Caki2 (cell line): ENCODE results near the gene CNIH3. TPM values are rescaled to one million over a fixed set of nuclear protein-coding genes. Genes with fewer than 3 reads are reported as not detected.

Experiments
- DNase-seq: peaks from one replicate; pipeline ENCODE4 v3.0.0-alpha.2; 2015; ENCODE audit warnings: low read depth
- in situ Hi-C: cut with HindIII; loops from 2 replicates; pipeline ENCODE4 v1.10.0; 2016; ENCODE audit warnings: low sequenced_read_pairs, low pct_unique_long_range_greater_than_20kb, mixed read lengths
- total RNA-seq: library from RNA; depleted of rRNA; stranded (reverse); fragments of >200 nt; shearing (Covaris generic); gene quantifications from 2 replicates; pipeline ENCODE4 v1.2.3, GENCODE V29; 2014; ENCODE audit warnings: low replicate concordance

CNIH3 gene
- total RNA-seq, 1 experiment from 2014 or later: 0.95 TPM

DNA sequence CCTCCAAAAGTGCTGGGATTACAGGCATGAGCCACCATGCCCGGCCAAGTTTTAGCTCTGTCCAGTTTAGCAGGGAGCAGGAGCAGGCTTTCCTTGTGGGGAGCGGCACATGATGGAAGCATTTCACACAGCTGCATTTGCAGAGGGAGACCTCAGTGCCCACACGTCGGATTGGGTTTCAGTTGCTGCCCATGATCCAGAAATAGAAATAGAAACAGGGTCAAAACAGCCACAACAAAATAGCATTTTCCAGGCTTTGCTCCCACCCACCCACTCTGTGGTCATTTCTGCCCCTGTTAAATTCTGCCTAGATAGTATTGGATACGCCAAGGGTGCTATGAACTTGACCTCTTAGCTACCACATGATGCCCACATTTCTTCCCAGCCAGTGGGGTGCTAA, 128.4 kb downstream of the CNIH3 start:
- in situ Hi-C loops: no loop called here
- no peak for DNase-seq

GRCh38 chr1:224745394-224745793, 129.3 kb downstream of the CNIH3 start:
- in situ Hi-C loops: no loop called here

DNA sequence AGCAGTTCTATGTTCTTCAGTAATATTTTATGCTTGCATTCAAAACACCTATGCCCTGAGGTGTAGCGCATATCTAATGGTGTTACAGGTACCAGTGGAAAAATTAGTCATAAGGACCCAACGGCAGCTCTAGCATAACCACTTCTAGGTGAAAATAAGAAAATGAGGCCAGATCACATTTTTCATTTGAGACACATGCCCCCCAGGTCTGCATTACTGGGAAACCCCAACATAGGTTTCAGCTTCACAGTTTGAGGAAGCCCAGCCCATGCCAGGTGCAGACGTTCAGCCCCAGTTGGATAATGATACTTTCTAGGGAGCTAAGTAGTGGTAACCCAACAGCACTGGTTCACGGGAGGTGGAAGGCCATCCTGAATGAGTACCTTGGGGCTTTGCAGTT, 129.8 kb downstream of the CNIH3 start:
- in situ Hi-C loops: no loop called here
- no peak for DNase-seq

More at GRCh38 chr1:224745394-224745793, 129.3 kb downstream of the CNIH3 start:
- no peak for DNase-seq

- no peak for DNase-seq
- in situ Hi-C loops: no loop called here
These were observed 131.5 kb downstream of the CNIH3 start for GRCh38 chr1:224747578-224747977.

GRCh38 chr1:224749916-224750315, 133.8 kb downstream of the CNIH3 start:
- no peak for DNase-seq
- in situ Hi-C loops: no loop called here

DNA sequence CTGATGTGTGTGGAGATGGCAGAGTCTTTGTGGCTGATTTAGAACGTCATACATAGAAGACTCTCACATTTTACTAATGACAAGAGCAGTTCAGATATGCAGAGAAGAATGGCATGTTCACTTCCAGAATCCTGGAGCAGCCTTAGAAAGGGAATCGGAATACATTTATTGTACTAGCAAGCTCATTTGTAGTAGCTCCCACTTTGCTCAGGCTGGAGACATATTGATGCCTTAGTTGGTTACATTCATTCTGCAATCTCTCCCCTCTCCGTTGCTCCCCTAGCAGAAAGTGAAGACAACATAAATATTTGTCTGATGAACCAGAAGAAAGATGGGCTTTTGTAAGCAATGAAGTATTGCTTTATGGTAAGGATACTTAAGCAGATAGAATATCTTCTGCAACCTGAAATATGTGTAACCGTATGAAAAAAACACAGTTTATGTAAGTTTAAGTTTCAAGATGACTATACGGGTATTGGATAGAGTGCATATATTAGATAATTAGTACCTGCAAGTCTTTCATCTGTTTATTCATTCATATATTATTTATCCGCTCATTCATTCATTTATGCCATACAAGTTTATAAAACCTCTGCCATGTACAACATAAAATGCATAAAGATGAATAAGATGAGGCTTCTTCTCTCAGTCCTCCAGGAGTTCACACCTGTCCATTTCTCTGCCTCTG, 135.7 kb downstream of the CNIH3 start:
- no peak for DNase-seq
- in situ Hi-C loops: no loop called here

- in situ Hi-C loops: no loop called here
- DNase-seq: no peak
These were observed 137.4 kb downstream of the CNIH3 start for GRCh38 chr1:224753491-224753890.

DNA sequence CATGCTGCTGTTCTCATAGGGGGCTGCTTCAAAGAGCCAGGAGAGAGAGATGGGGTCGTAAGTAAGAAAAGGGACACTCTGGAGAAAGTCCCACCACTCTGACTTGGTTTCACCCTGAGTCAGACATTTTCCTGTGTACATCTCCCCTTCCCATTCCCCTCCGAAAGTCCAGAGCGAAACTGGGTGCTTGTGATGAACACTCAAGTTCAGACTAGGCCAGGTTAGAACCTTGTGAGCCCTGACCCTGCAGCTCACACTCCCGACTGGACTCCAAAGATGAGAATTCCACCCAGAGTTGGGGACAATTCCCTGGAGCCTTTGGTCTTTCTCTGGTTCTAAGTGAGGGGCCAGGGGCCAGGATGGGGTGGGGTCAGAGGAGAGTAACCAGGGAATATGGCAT, 139.5 kb downstream of the CNIH3 start:
- DNase-seq: no peak
- in situ Hi-C loops: no loop called here

DNA sequence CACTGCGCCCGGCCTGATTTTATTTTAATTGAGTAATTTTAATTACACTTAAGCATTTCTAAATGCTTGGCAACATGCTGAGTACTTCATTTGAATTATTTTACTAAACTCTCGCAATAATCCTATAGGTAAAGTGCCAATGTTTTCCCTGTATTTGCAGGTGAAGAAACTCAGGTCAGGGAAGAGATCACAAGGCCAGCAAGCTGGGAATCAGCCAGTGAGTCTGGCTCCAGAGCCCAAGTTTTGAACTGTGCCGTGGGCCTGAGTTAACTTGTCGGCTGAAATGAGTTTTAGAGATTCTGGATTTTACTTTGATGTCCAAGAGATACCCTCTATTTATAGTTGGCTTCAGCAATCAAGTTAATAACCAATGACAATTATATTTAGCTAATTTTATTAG, 141.4 kb downstream of the CNIH3 start:
- in situ Hi-C loops: no loop called here
- no peak for DNase-seq

DNA sequence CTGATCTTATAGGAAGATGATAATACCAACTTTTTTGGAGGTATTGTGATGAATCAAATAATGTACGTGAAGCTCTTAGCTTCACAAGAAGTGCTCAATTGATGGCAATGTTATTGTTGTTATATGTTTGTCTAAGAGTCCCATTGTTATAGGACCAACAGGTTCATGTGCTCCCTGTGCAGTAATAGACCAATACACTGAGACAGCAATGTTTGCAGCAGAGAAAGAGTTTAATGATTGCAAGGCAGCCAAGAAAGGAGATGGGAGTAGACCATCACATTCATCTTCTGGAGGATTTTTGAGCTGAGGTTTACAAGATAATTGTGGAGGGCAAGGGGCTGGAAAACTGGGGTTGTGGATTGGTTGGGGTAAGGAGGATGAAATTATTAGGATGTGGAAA, 143.0 kb downstream of the CNIH3 start:
- in situ Hi-C loops: no loop called here
- no peak for DNase-seq

GRCh38 chr1:224759681-224760091, 143.6 kb downstream of the CNIH3 start:
- DNase-seq: no peak
- in situ Hi-C loops: no loop called here

- in situ Hi-C loops: no loop called here
- no peak for DNase-seq
These were observed 144.0 kb downstream of the CNIH3 start for GRCh38 chr1:224760163-224760562.

- in situ Hi-C loops: no loop called here
- DNase-seq: no peak
These were observed 145.1 kb downstream of the CNIH3 start for GRCh38 chr1:224761245-224761644.

GRCh38 chr1:224762046-224762445, 145.9 kb downstream of the CNIH3 start:
- in situ Hi-C loops: no loop called here
- DNase-seq: no peak

DNA sequence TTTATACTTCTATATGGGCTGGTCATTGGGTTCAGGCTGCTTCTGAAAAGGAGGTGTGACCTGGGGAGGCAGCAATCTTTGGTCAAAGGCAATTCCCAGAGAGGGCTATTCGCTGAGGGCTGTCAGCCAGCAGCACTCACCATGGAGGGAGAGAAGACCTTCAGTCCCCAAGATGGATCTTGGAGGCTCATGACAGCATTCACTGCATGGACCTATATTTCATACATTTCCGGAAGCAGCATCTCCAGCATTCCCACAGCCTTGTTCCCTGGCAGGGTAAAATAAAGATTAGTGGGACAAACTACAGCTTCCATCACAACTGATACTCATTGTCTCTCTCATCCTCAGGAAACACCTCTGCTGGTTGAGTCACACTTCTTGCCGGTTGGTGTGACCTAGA, 146.6 kb downstream of the CNIH3 start:
- in situ Hi-C loops: no loop called here
- no peak for DNase-seq

DNA sequence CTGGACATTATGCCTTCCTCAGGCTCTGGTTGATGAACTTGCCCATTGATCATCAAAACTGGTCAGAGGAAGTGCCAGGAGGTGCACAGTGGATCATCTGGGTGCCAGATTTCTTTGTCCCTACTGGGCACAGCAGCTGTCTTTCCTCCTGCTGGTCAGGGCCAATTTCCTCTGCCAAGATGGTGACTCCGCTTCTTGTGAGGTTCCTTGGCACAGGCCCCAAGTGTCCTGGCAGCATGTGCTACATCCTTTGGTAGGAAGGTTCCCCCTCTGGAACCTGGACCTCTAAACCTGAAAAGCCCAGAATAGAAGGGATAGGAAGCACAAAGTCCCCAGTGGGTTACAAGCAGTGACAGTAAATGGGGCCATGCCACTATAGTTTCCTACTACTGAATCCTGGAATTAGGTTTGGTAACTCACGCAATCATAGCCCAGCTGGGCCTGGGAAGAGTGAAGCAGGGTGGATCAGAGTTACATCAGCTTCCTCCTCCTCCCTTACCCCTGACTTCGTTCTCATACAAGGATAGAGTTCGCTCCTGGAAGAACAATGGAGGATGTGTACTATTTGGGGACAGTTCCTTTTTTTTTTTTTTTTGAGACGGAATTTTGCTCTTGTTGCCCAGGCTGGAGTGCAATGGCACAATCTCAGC, 147.1 kb downstream of the CNIH3 start:
- DNase-seq: no peak
- in situ Hi-C loops: no loop called here

GRCh38 chr1:224766266-224766665, 150.1 kb downstream of the CNIH3 start:
- no peak for DNase-seq

DNA sequence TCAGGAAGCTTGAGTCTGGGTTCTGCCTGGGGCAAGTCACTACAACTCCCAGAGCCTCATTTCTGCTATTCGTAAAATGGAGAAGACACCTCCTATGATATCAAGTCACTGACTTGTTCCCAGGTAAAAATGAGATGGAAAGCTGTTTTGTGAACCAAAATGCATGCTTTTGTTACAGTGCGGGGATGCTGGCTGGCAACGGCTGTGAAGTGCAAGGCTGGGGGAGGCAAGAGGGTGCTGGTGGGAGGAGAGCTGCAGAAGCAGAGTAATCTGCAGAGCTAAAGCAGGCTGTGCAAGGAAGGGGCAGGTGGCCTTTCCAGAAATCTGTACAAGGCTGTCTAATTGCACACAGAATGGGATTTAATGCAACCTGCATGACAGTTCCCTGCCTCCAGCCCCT, 150.9 kb downstream of the CNIH3 start:
- no peak for DNase-seq
- in situ Hi-C loops: no loop called here

More at GRCh38 chr1:224766266-224766665, 150.1 kb downstream of the CNIH3 start:
- in situ Hi-C loops: no loop called here

DNA sequence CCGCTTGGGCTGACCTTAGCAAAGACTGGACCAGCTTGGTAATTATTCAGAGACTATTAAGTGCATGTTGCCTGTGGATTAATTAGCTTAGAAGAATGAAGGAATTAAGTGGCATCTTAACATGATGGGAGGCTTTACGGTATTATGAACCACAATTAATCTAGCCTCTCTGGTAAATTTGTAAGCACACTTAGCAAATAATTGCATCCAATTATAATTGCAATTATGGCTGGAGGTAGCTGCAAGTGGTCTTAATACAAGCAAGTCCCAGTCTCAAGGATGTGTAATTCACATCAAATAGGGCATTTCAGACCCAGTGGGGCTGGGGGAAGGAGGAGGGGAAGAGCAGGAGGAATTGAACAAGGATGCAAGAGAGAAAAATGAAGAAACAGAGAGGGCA, 151.6 kb downstream of the CNIH3 start:
- in situ Hi-C loops: no loop called here
- DNase-seq: no peak

- DNase-seq: no peak
- in situ Hi-C loops: no loop called here
These were observed 152.9 kb downstream of the CNIH3 start for GRCh38 chr1:224768971-224769370.
